ENCODE results near the gene COL6A3. TPM values are rescaled to one million over a fixed set of nuclear protein-coding genes. Genes with fewer than 3 reads are reported as not detected.
A peak's percentile ranks its signal among the peaks of the same experiment; 100 is the strongest.

The COL6A3 gene
- total and polyA plus RNA-seq, 9 of the 15 experiments (the other 6 are each of a cell fraction or from before 2014, with no cell fraction given): 0.07 to 4.1 (median 1.5) TPM

DNA sequence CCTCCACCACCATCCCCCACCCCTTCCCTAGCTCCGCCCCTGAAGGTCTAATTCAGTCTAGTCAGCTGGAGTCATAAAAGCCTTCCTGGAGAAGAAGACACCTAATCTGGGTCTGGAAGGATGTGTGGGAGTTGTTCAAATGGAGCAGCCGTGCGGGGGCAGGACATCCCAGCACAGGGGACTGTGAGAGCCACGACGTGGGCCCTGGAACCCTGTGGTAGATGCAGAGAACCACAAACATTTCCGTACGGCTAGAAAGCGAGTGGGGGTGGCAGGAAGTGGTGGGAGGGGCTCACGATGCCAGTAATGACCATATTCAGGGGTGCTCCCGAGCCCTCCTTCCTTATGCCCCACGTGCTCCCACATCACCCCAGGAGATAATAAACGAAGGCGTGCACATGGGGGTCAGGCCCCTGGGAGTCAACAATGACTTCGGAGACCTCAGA is 20.9 kb upstream of the COL6A3 start (continued):
- TF ChIP-seq RBM34 (IDR thresholded peaks at IDR 0.05; ENCODE audit: borderline replicate concordance, insufficient read depth, low read length): no peak
- no peak for TF ChIP-seq BCOR (IDR thresholded peaks at IDR 0.05)
- no peak for TF ChIP-seq DIDO1 (tag; IDR thresholded peaks at IDR 0.05; ENCODE audit: low read depth)
- TF ChIP-seq, protein P1, sequence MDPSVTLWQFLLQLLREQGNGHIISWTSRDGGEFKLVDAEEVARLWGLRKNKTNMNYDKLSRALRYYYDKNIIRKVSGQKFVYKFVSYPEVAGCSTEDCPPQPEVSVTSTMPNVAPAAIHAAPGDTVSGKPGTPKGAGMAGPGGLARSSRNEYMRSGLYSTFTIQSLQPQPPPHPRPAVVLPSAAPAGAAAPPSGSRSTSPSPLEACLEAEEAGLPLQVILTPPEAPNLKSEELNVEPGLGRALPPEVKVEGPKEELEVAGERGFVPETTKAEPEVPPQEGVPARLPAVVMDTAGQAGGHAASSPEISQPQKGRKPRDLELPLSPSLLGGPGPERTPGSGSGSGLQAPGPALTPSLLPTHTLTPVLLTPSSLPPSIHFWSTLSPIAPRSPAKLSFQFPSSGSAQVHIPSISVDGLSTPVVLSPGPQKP (CRISPR knock-in tag; IDR thresholded peaks at IDR 0.05): no peak
- TF ChIP-seq FOXP1 (CRISPR knock-in tag; IDR thresholded peaks at IDR 0.05): no peak
- TF ChIP-seq BDP1 (IDR thresholded peaks at IDR 0.05; ENCODE audit: insufficient read depth, insufficient read length): no peak
- no peak for TF ChIP-seq TSC22D4 (tag; IDR thresholded peaks at IDR 0.05)
- no peak for TF ChIP-seq ARNT (IDR thresholded peaks at IDR 0.05)
- TF ChIP-seq PCBP2 (IDR thresholded peaks at IDR 0.05; ENCODE audit: low read depth, low read length, poor library complexity, severe bottlenecking): no peak
- TF ChIP-seq SNAPC5 (CRISPR knock-in tag; IDR thresholded peaks at IDR 0.05): no peak
- TF ChIP-seq PTTG1 (tag; IDR thresholded peaks at IDR 0.05; ENCODE audit: low read depth): no peak
- TF ChIP-seq HSF4 (CRISPR knock-in tag; IDR thresholded peaks at IDR 0.05; ENCODE audit: borderline replicate concordance): no peak
- no peak for TF ChIP-seq MYC (IDR thresholded peaks at IDR 0.05; ENCODE audit: low read depth, low read length)
- TF ChIP-seq MYC (CRISPR knock-in tag; IDR thresholded peaks at IDR 0.05; ENCODE audit: borderline replicate concordance, low read depth): no peak
- TF ChIP-seq RUNX1 (IDR thresholded peaks at IDR 0.05; ENCODE audit: low read depth): no peak
- no peak for TF ChIP-seq COPS2 (conservative IDR thresholded peaks at IDR 0.05)
- TF ChIP-seq ZFP91 (CRISPR knock-in tag; IDR thresholded peaks at IDR 0.05): no peak
- no peak for TF ChIP-seq LARP7 (IDR thresholded peaks at IDR 0.05)
- TF ChIP-seq ERF (CRISPR knock-in tag; IDR thresholded peaks at IDR 0.05): no peak
- TF ChIP-seq NCOA6 (IDR thresholded peaks at IDR 0.05): no peak
- peak; percentile 55; the same call in 1 of the 2 replicates for TF ChIP-seq ARID1B (IDR thresholded peaks at IDR 0.05)
- no peak for TF ChIP-seq RBM15 (IDR thresholded peaks at IDR 0.05; ENCODE audit: insufficient read depth, low read length)
- 0 out of 4 replicates have a peak, but pooled peaks of 1 of the 2 experiments have one; percentile 35 for TF ChIP-seq TEAD1 (CRISPR knock-in tag; IDR thresholded peaks at IDR 0.05)
- TF ChIP-seq CREBBP (IDR thresholded peaks at IDR 0.05; ENCODE audit: low read depth, low read length): no peak
- no peak for TF ChIP-seq MAFG (tag; conservative IDR thresholded peaks at IDR 0.05)
- no peak for TF ChIP-seq HNRNPH1 (optimal IDR thresholded peaks at IDR 0.05; ENCODE audit: low read depth, low read length)
- TF ChIP-seq EZH2 (IDR thresholded peaks at IDR 0.05; ENCODE audit: borderline replicate concordance, low read depth, low read length): no peak
- no peak for TF ChIP-seq STAT5B (CRISPR knock-in tag; IDR thresholded peaks at IDR 0.05)
- no peak for TF ChIP-seq SRSF7 (optimal IDR thresholded peaks at IDR 0.05; ENCODE audit: low read depth, low read length)

Measured in K562 (cell line).